Activated T-helper 1 cell treated with Interleukin-2 at 50 U/mL for 16 hours (primary cell): Measurements from ENCODE around the gene ARL13B.
"Not testable (repeated sequence)": the region's sequence is repeated elsewhere in the genome, so short reads cannot be mapped to it uniquely, and the experiment has no call there.

ENCODE experiments used
- DNase-seq: peaks from one replicate; pipeline ENCODE4 v3.0.0-alpha.2; 2020; ENCODE audit warnings: low read depth

The ARL13B gene

DNA sequence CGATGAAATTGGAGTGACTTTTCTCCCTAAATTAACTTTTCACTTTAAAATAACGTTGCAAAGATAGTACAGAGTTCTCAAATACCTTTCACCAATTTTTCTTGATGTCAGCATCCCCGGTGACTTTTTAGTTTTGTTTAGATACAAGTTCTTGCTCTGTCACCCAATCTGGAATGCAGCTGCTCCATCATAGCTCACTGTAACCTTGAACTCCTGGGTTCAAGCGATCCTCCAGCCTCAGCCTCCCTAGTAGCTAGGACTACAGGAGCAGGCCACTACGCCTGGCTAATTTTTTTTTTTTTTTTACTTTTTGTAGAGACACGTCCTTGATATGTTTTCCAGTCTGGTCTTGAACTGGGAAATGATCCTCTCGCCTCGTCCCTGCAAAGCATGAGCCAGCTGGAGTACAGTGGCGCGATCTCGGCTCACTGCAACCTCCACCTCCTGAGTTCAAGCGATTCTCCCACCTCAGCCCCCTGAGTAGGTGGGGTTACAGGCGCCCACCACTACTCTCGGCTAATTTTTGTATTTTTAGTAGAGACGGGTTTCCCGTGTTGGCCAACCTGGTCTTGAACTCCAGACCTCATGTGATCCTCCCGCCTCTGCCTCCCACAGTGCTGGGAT lies 83.7 kb downstream of the ARL13B start:
- no peak for DNase-seq

DNA sequence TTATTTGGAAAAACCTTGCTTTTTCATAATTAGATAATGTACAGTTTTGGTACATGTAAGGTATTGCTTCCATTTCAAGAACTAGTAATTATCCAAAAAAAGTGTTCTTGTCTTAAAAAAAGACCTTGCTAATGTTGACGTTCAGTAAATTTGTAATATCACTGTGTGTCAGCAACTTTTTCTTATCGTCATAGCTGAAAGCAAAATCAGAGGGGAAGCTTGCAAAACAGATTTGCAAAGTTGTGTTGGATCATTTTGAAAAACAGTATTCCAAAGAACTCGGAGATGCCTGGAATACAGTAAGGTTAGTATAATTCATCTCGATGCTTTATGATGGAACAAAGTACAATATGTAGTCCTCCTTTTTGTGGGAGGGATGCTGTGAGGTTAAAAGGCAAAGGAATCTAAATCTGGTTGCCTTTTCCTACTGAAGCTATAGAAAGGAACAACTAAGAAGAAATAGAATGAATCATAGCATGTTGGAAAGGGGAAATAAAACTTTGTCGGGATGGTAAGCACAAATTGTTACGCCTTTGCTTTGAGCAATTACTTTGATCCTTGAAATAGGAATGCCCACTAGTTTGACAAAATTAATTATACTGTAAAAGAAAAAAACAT lies 84.4 kb downstream of the ARL13B start:
- DNase-seq: no peak

DNA sequence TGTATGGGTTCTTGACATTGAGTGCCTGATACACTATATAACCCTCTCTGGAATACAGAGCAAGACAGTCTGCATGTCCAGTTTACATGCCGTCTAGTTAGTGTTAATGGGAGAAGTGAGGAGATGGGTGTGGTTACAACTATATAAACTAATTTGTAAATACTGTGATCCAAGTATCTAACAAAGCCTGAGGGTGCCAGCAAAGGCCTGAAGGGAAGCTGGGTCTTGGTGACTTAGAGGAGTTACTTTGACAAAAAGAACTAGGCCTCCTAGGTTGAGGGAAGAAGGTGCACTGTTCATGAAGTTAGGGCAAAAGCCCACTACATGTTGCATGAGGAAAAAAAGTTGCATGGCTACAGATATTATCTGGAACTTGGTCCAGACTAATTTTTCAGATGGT lies 85.2 kb downstream of the ARL13B start:
- no peak for DNase-seq

- no peak for DNase-seq
Observed at GRCh38 chr3:94065819-94066480, 86.0 kb downstream of the ARL13B start.

DNA sequence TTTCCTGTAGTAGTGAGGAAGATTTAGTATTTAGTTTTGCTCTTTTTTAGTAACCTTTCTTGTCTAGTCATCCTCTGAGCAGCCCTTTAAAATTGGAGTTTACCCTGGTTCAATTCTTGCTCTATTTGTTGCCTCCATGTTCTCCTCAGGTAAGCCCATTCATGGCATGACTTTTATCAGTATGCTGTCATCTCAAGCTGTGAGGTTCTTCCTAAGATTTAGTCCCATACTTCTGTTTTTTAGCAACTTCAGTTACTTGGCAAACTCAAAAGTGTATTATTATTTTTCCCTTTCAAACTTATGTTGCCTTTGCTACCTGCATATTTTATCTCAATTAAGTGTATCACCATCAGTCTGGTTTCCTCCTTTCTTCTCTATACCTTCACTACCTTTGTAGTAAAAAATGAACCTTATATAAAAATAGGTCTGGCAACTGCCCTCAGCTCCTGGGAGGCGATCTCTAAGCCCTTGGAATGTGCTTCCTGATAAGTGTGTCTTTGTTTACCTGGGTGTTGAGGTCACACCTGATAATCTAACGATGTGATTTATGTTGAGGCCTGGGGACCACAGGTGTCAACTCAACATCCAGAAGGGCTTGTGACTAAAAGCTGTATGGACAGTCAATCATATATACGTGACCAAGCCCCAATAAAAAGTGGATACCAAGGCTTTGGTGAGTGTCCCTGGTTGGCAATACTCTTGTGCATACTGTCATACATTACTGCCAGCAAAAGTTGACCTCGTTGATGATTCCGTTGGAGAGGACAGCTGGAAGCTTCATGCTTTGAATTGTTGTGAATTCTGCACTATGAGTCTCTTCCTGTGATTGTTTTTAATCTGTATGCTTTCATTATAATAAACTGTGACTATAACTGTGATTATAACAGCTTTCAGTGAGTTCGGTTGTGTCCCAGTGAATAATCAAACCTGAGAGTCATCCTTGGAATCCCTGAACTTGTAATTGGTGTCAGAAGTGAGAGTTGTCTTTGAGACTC lies 86.8 kb downstream of the ARL13B start:
- DNase-seq: no peak

GRCh38 chr3:94069194-94069813 lies 89.3 kb downstream of the ARL13B start:
- no peak for DNase-seq

DNA sequence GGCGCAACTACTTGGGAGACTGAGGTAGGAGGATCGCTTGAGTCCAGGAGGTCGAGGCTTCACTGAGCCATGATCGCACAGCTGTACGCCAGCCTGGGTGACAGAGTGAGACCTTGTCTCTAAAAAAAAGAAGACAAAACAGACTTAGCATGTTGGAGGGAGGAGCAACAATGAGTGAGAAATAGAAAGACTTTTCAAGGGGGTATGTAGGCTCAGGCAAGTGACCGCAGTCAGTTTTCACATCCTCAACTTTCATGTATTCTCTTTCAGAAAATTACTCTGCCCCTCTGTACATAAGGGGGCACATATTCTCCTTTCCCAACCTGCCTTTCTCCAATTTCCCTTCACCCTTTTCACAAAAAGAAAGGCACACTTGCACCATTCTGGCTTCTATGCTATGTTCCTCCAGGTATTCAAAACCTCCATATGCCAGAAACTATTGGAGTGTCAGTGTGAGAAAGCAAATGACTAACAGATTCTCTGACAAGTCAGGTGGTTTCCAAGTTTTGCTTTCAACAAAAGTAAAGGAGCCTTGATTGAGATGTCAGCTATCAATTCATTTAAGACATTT lies 90.5 kb downstream of the ARL13B start:
- DNase-seq: no peak

GRCh38 chr3:94071713-94072284 lies 91.8 kb downstream of the ARL13B start:
- no peak for DNase-seq

- no peak for DNase-seq
Observed at GRCh38 chr3:94076055-94076454, 96.1 kb downstream of the ARL13B start.

- not testable (repeated sequence) for DNase-seq
Observed at GRCh38 chr3:94080552-94080951, 100.6 kb downstream of the ARL13B start.

- DNase-seq: no peak
Observed at GRCh38 chr3:94081884-94082283, 101.9 kb downstream of the ARL13B start.

GRCh38 chr3:94082391-94082937 lies 102.5 kb downstream of the ARL13B start:
- DNase-seq: no peak

DNA sequence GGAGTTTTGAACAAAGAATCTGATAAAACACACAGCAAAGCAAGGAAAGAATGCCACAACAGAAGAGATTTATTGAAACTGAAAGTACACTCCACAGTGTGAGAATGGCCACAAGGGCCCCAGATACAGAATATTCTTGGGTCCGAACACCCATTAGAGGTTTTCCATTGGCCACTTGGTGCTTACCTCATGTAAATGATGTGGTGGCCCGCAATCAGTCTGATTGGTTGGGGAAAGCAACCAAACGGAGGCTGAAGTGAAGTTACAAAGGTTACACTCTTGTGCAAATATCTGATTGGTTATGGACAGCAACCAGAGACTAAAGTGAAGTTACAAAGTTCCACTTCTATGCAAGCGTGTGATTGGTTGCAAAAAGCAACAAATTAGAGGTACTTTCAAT lies 103.3 kb downstream of the ARL13B start:
- DNase-seq: no peak

DNA sequence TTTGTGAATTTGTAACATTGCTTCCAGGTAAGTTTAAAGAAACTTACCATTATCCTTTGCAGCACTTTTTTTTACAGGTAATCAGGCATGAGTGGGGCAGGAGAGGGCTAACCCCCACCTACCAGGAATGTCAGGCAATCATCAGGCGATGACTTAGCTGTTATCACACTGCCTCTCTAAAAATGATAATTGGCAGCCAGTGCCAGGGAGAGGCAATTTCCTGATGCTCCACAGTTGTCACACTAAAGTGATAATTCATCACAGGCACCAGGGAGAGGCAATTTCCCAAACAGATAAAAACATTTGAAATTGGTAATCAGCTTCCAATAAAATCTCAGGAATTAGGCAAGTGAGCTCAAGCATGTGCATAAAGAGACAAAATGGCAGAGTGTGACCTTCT lies 109.2 kb downstream of the ARL13B start:
- DNase-seq: no peak

- no peak for DNase-seq
Observed at GRCh38 chr3:94092086-94092485, 112.1 kb downstream of the ARL13B start.

DNA sequence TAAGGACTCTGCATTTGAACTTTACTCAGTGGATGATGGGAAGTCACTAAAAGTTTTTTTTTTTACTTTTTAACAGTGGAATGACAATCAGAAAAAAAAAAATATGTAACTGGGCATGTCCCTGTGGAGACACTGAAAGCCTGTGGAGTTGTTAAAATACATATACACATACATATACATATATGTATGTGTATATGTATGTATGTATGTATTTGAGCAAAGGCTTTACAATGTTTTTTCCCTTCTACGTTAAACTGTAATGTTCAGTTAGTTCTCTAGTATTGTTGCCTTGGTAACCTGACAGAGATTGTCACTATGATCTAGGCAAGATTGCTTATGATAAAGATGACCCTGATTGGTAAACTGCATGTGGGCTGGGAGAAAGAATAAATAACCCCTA lies 113.2 kb downstream of the ARL13B start:
- DNase-seq: no peak

DNA sequence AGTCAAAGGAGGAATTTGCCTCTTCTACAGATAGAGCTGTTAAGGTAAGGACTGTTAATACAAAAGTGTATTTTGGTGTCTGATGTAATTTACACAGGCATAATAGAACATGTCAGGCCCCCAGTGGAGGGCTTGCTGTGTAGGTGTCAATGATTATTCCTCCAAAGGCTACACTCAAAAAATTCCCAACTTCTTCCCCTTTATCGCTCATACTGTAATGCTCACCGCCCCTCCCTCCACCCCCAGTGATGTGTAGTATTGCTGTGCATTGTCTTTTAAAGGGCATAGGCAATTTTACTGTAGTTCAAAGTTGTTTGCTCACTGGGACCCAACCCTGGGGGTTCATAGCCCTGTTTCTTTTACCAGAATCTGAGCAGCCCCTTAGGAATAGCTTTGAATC lies 115.2 kb downstream of the ARL13B start:
- no peak for DNase-seq

GRCh38 chr3:94098452-94098851 lies 118.5 kb downstream of the ARL13B start:
- no peak for DNase-seq

- no peak for DNase-seq
Observed at GRCh38 chr3:94099311-94099710, 119.4 kb downstream of the ARL13B start.

DNA sequence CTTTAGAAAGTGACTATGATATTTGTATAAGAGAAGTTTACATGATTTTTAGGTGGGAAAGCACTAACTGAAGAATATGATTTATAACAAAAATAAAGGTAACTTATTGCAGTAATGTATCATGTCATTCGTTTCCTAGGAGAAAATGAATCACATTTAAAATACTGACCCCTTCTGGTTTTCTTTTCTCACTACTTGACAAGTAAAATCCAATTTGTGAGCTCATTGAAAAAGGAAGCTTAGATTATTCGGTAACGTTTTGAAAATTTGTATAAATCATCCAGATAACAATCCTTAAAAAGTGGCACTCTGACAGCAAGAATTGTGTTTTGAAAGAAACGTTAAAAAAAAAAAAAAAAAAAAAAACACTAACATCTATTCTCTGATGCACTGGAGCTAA lies 121.9 kb downstream of the ARL13B start:
- DNase-seq: no peak
